Nephron (organoid): ENCODE measurements around the gene SLCO3A1.
"Not testable (repeated sequence)": the region's sequence is repeated elsewhere in the genome, so short reads cannot be mapped to it uniquely, and the experiment has no call there.

Experiments
- H3K27ac Mint-ChIP-seq, 3 experiments: 2 replicates each; pipeline ENCODE4 v1.8.0; 2020; ENCODE audit warnings: mixed read lengths in 3 of 3, mild to moderate bottlenecking in 2 of 3, moderate library complexity in 1 of 3
- H3K27me3 Mint-ChIP-seq: 2 replicates; pipeline ENCODE4 v1.8.0; 2021; ENCODE audit warnings: low read depth, mild to moderate bottlenecking, moderate library complexity, mixed read lengths
- H3K36me3 Mint-ChIP-seq: 2 replicates; pipeline ENCODE4 v1.8.0; 2020; ENCODE audit warnings: low read depth, mixed read lengths
- H3K4me1 Mint-ChIP-seq: 2 replicates; pipeline ENCODE4 v1.8.0; 2020; ENCODE audit warnings: mixed read lengths
- H3K4me3 Mint-ChIP-seq, 3 experiments: 2 replicates each; pipeline ENCODE4 v1.8.0; 2020; ENCODE audit warnings: mild to moderate bottlenecking in 3 of 3, mixed read lengths in 3 of 3, moderate library complexity in 2 of 3
- H3K9me3 Mint-ChIP-seq: 2 replicates; pipeline ENCODE4 v1.8.0; 2020; ENCODE audit warnings: mixed read lengths
- CTCF ChIP-seq, 3 experiments: fragments of 200-600 bp; sonication (generic); IDR thresholded peaks; one replicate each; pipeline ENCODE4 v1.5.0; 2021; ENCODE audit warnings: antibody characterized with exemption in 3 of 3; ENCODE audit not compliant: unreplicated experiment in 3 of 3

SLCO3A1 gene

DNA sequence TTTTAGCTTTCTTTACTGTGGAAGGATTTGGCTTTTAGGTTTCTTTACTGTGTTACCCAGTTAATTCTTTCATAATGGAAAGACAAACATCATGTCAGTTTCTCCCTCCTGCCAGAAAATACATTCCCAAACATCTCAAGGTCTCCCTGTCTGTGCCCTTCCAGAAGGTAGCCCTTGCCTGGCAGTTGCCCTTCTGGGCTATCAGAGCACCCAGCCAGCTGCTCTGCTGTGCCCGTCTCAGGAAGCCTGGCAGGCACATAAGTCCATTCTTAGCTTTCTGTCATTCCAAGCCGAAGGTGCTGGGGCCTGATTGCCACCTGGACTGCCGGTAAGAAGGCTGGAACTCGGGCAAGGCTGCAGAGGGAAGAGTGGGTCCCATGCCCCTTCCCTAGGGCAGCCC is 203.4 kb downstream of the SLCO3A1 start:
- no peak overlapping the region for H3K4me3 Mint-ChIP-seq
- H3K27me3 Mint-ChIP-seq: peaks cover 19% of the 10 kb centered on the region
- no peak for TF ChIP-seq CTCF (IDR thresholded peaks at IDR 0.05; ENCODE audit: unreplicated experiment in 3 of 3)
- H3K9me3 Mint-ChIP-seq: no peaks in the 10 kb centered on the region
- H3K36me3 Mint-ChIP-seq: no peaks in the 10 kb centered on the region
- H3K4me1 Mint-ChIP-seq: no peaks in the 10 kb centered on the region
- H3K27ac Mint-ChIP-seq: no peak overlapping the region

- no peak overlapping the region for H3K4me3 Mint-ChIP-seq
- TF ChIP-seq CTCF (IDR thresholded peaks at IDR 0.05; ENCODE audit: unreplicated experiment in 3 of 3): no peak
- no peaks in the 10 kb centered on the region for H3K9me3 Mint-ChIP-seq
- H3K36me3 Mint-ChIP-seq: no peaks in the 10 kb centered on the region
- no peaks in the 10 kb centered on the region for H3K4me1 Mint-ChIP-seq
- peaks cover 23% of the 10 kb centered on the region for H3K27me3 Mint-ChIP-seq
- H3K27ac Mint-ChIP-seq: no peak overlapping the region
Measured at GRCh38 chr15:92059036-92059970, 205.8 kb downstream of the SLCO3A1 start.

GRCh38 chr15:92059971-92060311 is 206.4 kb downstream of the SLCO3A1 start:
- peaks cover 23% of the 10 kb centered on the region for H3K27me3 Mint-ChIP-seq
- H3K36me3 Mint-ChIP-seq: not testable (repeated sequence)

GRCh38 chr15:92061511-92062195 is 208.1 kb downstream of the SLCO3A1 start:
- H3K27me3 Mint-ChIP-seq: peaks cover 17% of the 10 kb centered on the region
- no peak overlapping the region for H3K4me3 Mint-ChIP-seq
- H3K36me3 Mint-ChIP-seq: no peaks in the 10 kb centered on the region
- no peak for TF ChIP-seq CTCF (IDR thresholded peaks at IDR 0.05; ENCODE audit: unreplicated experiment in 3 of 3)
- H3K27ac Mint-ChIP-seq: no peak overlapping the region
- no peaks in the 10 kb centered on the region for H3K4me1 Mint-ChIP-seq
- peaks cover 3% of the 10 kb centered on the region for H3K9me3 Mint-ChIP-seq

More at GRCh38 chr15:92059971-92060311, 206.4 kb downstream of the SLCO3A1 start:
- not testable (repeated sequence) for H3K4me3 Mint-ChIP-seq, H3K4me1 Mint-ChIP-seq, H3K27ac Mint-ChIP-seq, H3K9me3 Mint-ChIP-seq

DNA sequence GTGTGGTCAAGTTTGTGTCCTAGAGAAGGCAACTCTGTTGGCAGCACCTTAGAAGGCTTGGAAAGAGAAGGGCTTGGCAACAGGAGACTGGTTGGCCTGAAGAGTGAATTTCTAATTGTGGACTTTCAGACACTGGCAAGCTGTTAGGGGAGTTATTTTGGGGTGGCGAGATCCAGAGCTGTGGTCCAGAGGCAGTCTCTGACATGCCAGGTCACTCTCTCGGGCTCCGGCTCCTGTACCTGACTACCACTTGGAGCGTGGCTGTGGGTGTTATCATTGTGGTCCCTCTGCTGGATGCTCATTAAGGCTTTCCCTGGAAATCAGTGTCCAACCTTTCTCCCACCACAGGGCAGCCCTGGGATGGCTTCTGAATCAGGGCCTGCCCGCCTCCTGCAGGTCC is 209.0 kb downstream of the SLCO3A1 start:
- H3K4me3 Mint-ChIP-seq: no peak overlapping the region
- H3K9me3 Mint-ChIP-seq: peaks cover 3% of the 10 kb centered on the region
- H3K36me3 Mint-ChIP-seq: no peaks in the 10 kb centered on the region
- TF ChIP-seq CTCF (IDR thresholded peaks at IDR 0.05; ENCODE audit: unreplicated experiment in 3 of 3): no peak
- H3K27ac Mint-ChIP-seq: no peak overlapping the region
- H3K27me3 Mint-ChIP-seq: peaks cover 17% of the 10 kb centered on the region
- H3K4me1 Mint-ChIP-seq: no peaks in the 10 kb centered on the region

- H3K36me3 Mint-ChIP-seq: no peaks in the 10 kb centered on the region
- H3K27ac Mint-ChIP-seq: peak overlapping the region in 1 of 3 experiments; percentile 60
- H3K27me3 Mint-ChIP-seq: peaks cover 5% of the 10 kb centered on the region
- H3K4me1 Mint-ChIP-seq: peaks cover 7% of the 10 kb centered on the region
- H3K9me3 Mint-ChIP-seq: peaks cover 3% of the 10 kb centered on the region
- H3K4me3 Mint-ChIP-seq: no peak overlapping the region
- no peak for TF ChIP-seq CTCF (IDR thresholded peaks at IDR 0.05; ENCODE audit: unreplicated experiment in 3 of 3)
Measured at GRCh38 chr15:92068121-92068520, 214.6 kb downstream of the SLCO3A1 start.
